Coronary artery (tissue), 2 donors: ENCODE data around the gene ARHGEF40.

Source experiments
- DNase-seq: peaks from one replicate; pipeline ENCODE4 v3.0.0-alpha.2; 2017; ENCODE audit warnings: low spot score
- H3K27ac ChIP-seq, 2 donors: fragments of 200-600 bp; sonication (generic); one replicate each; pipeline ENCODE4 v1.5.1; 2016 to 2019
- H3K4me3 ChIP-seq: fragments of 200-600 bp; sonication (generic); 2 replicates; pipeline ENCODE4 v1.5.1; 2016; ENCODE audit warnings: mild to moderate bottlenecking, moderate library complexity
- TF ChIP-seq, protein P1 (sequence below): fragments of 200-600 bp; sonication (generic); IDR thresholded peaks from one replicate; pipeline ENCODE4 v1.5.1; 2019; ENCODE audit warnings: antibody characterized with exemption

The ARHGEF40 gene

GRCh38 chr14:21099596-21099985 is 29.5 kb downstream of the ARHGEF40 start:
- TF ChIP-seq, protein P1, sequence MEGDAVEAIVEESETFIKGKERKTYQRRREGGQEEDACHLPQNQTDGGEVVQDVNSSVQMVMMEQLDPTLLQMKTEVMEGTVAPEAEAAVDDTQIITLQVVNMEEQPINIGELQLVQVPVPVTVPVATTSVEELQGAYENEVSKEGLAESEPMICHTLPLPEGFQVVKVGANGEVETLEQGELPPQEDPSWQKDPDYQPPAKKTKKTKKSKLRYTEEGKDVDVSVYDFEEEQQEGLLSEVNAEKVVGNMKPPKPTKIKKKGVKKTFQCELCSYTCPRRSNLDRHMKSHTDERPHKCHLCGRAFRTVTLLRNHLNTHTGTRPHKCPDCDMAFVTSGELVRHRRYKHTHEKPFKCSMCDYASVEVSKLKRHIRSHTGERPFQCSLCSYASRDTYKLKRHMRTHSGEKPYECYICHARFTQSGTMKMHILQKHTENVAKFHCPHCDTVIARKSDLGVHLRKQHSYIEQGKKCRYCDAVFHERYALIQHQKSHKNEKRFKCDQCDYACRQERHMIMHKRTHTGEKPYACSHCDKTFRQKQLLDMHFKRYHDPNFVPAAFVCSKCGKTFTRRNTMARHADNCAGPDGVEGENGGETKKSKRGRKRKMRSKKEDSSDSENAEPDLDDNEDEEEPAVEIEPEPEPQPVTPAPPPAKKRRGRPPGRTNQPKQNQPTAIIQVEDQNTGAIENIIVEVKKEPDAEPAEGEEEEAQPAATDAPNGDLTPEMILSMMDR, result no peak
- peak overlapping the region; percentile 84 for H3K4me3 ChIP-seq

GRCh38 chr14:21100931-21101330 is 30.8 kb downstream of the ARHGEF40 start, which contains the start of gene TMEM253:
Gene TMEM253, plus strand, starts transcription at chr14:21101066. Its CDS starts 278 bp downstream, at chr14:21101344.
- no peak for DNase-seq
- TF ChIP-seq, protein P1, result no peak
- Histone ChIP-seq H3K27ac (peak within 1 kb of the TSS in 1 of 2 donors; percentile 97), H3K4me3 (no peak within 1 kb of the TSS)

More at GRCh38 chr14:21099596-21099985, 29.5 kb downstream of the ARHGEF40 start:
- peak overlapping the region; percentile 88 to 97 for H3K27ac ChIP-seq
- DNase-seq, result no peak

- Histone ChIP-seq H3K27ac (no peak overlapping the region), H3K4me3 (no peak overlapping the region)
- no peak for DNase-seq
- TF ChIP-seq, protein P1, result no peak
Observed at GRCh38 chr14:21101802-21102413, 31.8 kb downstream of the ARHGEF40 start.

DNA sequence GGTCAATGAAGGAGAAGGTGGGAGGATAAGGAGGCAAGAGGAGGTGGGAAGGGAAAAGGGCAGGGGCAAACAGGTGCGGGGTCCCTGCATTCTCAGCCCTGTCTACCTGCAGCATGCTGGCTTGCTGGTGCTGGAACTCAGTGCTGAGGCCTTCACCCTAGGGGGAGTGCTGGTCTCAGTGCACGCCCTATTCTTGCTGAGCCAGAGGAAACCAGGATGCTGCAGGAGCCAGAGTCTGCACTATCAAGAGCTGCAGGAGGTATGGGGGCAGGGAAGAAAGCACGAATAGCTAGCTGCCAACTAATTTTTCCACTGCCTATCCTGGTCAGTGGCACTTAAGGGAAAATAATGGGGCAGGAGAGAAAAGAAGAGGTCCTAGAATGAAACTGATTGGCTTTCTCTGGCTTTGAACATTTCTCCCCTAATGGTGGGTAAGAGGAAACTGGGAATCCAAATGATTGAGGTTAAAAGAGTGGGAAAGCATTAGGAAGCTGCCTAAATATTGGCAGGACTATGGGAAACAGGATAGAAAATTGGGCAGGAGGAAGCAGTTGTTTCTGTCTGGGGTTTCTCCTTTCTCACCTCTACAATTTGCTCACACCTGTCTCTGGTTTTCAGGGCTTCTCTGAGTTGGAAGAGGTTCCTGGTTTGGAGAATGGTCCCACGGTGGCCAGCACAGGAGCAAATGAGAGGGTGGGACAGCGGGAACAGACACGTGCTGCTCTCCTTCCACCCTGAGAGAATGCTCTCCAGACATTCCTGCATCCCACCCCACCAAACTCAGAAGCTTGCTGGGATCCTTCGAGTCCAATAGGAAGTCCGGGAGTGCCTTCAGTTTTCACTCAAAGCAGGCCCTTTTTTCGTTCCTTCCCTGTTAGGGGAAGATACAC is 32.7 kb downstream of the ARHGEF40 start:
- no peak for DNase-seq
- peak overlapping the region; percentile 98 to 99 for H3K27ac ChIP-seq
- peak overlapping the region; percentile 88 for H3K4me3 ChIP-seq
- TF ChIP-seq, protein P1, result no peak

- Histone ChIP-seq H3K4me3 (peak overlapping the region; percentile 88), H3K27ac (peak overlapping the region; percentile 98 to 99)
- no peak for DNase-seq
- TF ChIP-seq, protein P1, result no peak
Observed at GRCh38 chr14:21103411-21103709, 33.3 kb downstream of the ARHGEF40 start.

DNA sequence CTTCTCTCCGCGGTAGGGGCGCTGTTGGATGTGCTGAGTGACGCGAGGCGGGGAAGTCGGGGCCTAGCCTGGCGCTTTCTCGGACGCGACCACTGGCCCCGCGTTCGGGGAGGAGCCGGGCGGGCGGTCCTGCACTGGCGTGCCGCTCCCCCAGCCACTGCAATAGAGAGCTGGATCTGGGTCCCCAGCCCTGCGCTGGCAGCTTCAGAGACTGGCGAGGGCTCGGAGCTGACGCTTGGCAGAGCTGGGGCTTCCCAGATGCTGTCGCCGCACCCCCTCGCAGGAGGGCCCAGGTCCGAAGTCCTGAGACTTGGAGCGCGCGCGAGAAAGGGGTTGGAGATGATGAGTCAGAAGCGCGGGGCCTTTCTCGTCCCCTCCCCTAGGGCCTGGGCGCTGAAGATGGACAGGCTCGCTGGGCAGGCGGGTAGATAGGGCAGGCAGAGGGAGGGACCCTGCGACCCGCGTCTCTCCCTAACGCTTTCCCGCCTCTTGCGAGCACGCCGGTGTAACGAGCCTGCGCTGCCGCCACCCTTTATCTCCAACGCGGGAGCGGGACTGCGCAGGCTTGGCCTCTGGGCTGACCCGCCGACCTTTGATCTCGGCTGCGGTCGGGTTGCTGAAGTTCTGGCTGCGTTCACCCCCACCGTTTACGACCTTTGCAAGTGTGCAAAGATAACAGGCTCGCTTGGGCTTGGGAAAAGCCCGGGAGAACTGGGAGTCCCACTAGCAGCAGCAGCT is 33.8 kb downstream of the ARHGEF40 start:
- H3K27ac ChIP-seq, result peak overlapping the region; percentile 98 to 99
- peak overlapping the region; percentile 88 for H3K4me3 ChIP-seq
- TF ChIP-seq, protein P1, result peak; percentile 79
- peak; percentile 97 for DNase-seq
